NCI-H1417 treated with DMSO at 0.1 percent for 48 hours (cell line): Measurements from ENCODE around the gene CACNA1B.
"Not testable (repeated sequence)": the region's sequence is repeated elsewhere in the genome, so short reads cannot be mapped to it uniquely, and the experiment has no call there.

ENCODE experiments used
- DNase-seq: peaks from one replicate; lab custom pipeline; 2025; lab: John Stamatoyannopoulos, UW

The CACNA1B gene

DNA sequence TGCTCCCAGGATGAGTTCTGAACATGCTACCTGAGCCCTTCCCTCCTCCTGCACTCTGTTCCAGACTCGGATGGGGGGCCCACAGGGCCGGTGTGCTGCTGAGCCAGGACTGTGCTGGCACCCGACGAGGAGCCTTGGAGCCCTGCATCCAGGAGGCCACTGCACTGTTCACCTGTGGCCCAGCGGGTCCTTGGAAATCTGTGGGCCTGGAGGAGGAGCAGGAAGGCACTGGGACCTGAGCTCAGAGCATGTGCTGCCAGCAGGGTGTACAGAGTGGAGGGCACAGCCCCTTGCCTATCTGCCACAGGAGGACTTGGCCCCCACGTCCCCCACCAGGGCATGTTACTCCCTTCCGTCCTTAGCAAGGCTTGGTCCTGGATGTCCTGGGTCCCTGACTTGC lies 265.9 kb downstream of the CACNA1B start:
- not testable (repeated sequence) for DNase-seq

DNA sequence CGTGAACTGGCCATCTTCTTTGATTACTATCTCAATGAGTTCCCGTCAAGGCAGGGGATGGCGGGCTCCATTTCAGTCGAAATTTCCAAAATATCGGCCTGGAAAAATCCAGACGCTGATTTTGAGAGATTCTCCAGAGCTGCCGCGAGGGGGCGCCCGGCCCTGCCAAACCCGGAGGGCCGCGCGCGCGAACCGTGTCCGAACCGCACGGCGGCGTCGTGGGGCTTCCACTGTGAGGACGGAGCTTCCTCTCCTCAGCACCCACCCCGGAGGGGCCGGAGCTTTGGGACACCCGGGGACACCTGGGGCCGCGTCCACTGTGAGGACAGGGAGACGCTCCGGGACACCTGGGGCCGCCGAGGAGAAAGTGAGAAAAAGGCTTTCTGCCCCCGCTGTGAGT lies 270.0 kb downstream of the CACNA1B start:
- not testable (repeated sequence) for DNase-seq

- DNase-seq = not testable (repeated sequence)
Measured at GRCh38 chr9:138149672-138150656, 272.4 kb downstream of the CACNA1B start.

DNA sequence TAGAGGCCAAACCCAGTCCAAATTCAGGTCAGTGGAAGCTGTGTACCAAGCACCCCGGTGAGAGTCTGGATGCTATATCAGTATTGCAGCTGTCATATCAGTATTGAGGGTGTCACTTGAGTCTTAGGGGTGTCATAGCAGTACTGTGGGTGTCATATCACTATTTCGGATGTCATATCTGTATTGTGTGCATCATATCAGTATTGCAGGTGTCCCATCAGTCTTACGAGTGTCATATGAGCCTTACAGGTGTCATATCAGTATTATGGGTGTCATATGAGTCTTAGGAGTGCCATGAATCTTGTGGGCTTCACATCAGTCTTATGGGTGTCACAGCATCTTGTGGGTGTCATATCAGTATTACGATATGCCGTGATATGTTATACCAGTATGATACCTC lies 278.2 kb downstream of the CACNA1B start:
- DNase-seq = not testable (repeated sequence)

GRCh38 chr9:138166793-138167192 lies 289.2 kb downstream of the CACNA1B start:
- not testable (repeated sequence) for DNase-seq
